H54 (cell line): Measurements from ENCODE around the gene MANF.
A peak's percentile ranks its signal among the peaks of the same experiment; 100 is the strongest.

Experiments
- DNase-seq: peaks from one replicate; pipeline ENCODE4 v3.0.0; 2011; ENCODE audit warnings: low spot score, mixed read lengths; ENCODE audit not compliant: insufficient read length
- FAIRE-seq: peaks from 3 replicates; lab custom pipeline; 2011; peaks lifted over from hg19 to GRCh38; lab: Jason Lieb, UNC
- POLR2A ChIP-seq: IDR thresholded peaks from 2 replicates; pipeline ENCODE4 v1.6.1; 2011; ENCODE audit warnings: low read depth, mild to moderate bottlenecking, low read length

MANF gene

DNA sequence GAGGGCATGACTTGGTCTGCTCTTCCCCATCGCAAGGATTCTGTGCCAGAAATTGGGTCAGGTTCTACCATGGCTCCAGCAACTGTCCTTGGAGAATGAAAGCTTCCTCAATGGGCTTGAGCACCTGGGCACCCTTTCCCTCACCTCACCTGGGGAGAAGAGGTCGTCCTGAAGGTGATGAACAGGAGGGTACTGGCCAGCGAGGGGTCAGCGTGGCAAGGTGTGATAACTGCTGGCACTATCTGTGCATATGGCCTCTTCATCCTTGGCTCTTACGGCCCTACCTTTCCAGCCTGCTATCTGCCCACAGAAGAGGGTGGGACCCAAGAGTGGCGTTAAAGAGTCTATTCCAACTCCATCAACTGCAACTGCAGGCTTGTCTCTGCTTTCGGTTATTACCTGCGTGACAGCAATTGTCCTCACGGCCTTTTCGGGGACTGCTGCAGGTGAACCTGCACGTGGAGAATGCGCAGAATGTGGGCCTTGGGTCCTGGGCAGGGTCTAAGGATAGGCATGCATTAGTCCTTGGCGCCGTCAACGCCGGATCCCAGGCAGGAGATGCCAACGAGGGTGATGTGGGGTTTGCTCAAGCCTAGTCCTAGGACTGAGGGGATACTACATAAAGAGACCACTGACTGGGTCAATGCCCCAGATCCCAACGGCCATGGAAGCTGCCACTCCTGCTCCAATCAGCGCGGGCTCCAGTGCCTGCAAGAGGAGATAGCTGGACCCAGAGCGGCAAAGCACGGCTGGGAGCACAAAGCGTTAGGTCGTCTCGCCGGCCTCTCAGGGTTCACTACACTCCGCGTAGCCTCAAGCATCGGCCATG, 5.4 kb downstream of the MANF start:
- DNase-seq, result no peak
- no peak for FAIRE-seq
- no peak for TF ChIP-seq POLR2A

DNA sequence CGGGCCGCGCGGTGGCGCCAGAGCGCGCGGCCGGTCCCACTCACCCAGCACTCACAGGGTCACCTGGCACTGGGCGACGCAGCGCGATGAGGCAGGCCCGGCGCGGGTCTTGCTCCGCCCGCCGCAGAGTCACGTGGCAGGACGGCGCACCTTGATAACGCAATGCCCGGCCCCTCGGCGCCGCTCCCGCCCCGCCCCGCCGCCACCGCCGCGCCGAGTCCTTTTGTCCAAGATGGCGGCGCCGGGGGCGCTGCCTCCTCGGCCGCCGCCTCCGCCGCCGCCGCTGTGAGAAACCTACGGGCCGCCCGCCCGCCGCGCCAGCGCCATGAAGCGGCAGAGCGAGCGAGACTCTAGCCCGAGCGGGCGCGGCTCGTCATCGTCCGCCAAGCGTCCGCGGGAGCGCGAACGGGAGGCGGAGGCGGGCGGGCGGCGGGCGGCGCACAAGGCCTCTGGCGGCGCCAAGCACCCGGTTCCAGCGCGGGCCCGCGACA, 6.0 kb downstream of the MANF start, which contains the start of gene RBM15B:
TSS of gene RBM15B (plus strand) at position 211 of the 491 bp plus-strand sequence. CDS start at position 326, 115 bp downstream.
- FAIRE-seq (no peak), DNase-seq (peak; percentile 98)
- peak; percentile 68 for TF ChIP-seq POLR2A

DNA sequence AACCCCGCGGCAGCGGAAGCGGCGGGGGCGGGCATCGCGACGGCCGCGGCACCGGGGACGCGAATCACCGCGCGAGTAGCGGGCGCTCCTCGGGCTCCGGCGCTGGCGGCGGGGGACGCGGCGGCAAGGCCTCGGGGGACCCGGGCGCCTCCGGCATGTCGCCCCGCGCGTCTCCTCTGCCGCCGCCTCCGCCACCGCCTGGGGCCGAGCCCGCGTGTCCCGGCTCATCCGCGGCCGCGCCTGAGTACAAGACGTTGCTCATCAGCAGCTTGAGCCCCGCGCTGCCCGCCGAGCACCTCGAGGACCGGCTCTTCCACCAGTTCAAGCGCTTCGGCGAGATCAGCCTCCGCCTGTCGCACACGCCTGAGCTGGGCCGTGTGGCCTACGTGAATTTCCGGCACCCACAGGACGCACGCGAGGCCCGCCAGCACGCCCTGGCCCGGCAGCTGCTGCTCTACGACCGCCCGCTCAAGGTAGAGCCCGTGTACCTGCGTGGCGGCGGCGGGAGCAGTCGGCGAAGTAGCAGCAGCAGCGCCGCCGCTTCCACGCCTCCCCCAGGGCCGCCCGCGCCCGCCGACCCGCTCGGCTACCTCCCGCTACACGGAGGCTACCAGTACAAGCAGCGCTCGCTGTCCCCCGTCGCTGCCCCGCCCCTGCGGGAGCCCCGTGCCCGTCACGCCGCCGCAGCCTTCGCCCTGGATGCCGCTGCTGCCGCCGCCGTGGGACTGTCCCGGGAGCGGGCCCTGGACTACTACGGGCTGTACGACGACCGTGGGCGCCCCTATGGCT, 6.7 kb downstream of the MANF start:
- FAIRE-seq, result no peak

DNA sequence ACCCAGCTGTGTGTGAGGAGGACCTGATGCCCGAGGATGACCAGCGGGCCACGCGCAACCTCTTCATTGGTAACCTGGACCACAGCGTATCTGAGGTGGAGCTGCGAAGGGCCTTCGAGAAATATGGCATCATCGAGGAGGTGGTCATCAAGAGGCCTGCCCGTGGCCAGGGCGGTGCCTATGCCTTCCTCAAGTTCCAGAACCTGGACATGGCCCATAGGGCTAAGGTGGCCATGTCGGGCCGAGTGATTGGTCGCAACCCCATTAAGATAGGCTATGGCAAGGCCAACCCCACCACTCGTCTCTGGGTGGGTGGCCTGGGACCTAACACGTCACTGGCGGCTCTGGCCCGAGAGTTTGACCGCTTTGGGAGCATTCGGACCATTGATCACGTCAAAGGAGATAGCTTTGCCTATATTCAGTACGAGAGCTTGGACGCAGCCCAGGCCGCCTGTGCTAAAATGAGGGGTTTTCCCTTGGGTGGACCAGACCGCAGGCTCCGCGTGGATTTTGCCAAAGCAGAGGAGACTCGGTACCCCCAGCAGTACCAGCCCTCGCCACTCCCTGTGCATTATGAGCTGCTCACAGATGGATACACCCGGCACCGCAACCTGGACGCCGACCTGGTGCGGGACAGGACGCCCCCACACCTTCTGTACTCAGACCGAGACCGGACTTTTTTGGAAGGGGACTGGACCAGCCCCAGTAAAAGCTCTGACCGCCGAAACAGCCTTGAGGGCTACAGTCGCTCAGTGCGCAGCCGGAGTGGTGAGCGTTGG, 7.5 kb downstream of the MANF start:
- FAIRE-seq (no peak), DNase-seq (no peak)
- no peak for TF ChIP-seq POLR2A

More for the DNA sequence above, 6.7 kb downstream of the MANF start:
- DNase-seq, result no peak
- no peak for TF ChIP-seq POLR2A

DNA sequence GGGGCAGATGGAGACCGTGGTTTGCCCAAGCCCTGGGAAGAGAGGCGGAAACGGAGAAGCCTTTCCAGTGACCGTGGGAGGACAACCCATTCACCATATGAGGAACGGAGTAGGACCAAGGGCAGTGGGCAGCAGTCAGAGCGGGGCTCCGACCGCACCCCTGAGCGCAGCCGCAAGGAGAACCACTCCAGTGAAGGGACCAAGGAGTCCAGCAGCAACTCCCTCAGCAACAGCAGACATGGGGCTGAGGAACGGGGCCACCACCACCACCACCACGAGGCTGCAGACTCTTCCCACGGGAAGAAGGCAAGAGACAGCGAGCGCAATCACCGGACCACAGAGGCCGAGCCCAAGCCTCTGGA, 8.0 kb downstream of the MANF start:
- no peak for FAIRE-seq
- TF ChIP-seq POLR2A, result no peak

DNA sequence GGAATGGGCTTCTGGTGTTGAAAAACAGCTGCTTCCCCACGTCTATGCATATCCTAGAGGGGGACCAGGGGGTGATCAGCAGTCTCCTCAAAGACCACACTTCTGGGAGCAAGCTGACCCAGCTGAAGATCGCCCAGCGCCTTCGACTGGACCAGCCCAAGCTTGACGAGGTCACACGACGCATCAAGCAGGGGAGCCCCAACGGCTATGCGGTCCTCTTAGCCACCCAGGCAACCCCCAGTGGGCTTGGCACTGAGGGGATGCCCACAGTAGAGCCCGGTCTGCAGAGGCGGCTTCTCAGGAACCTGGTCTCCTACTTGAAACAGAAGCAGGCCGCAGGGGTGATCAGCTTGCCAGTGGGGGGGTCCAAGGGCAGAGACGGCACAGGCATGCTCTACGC, 8.5 kb downstream of the MANF start:
- TF ChIP-seq POLR2A, result no peak
- FAIRE-seq (no peak), DNase-seq (no peak)

More for the DNA sequence above, 8.0 kb downstream of the MANF start:
- no peak for DNase-seq

DNA sequence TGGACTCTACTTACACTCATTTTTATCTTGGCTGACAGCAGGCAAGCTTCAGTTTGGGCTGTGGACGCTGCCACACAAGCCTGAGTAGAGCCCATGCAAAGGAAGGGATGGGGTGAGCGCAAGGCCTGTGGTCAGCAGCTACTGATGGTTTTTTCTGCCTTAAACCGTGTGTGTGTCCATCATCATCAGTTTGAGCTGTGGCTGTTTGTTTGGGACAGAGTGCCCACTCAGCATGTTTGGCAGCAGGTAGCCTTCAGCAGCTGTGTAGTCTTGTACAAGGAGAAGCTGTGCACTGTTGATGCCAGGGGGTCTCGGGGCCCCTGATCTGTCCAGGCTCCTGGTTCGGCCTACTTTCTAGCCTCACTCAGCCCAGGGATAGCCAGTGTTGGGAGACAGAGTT, 9.4 kb downstream of the MANF start:
- DNase-seq (no peak), FAIRE-seq (no peak)
- no peak for TF ChIP-seq POLR2A

DNA sequence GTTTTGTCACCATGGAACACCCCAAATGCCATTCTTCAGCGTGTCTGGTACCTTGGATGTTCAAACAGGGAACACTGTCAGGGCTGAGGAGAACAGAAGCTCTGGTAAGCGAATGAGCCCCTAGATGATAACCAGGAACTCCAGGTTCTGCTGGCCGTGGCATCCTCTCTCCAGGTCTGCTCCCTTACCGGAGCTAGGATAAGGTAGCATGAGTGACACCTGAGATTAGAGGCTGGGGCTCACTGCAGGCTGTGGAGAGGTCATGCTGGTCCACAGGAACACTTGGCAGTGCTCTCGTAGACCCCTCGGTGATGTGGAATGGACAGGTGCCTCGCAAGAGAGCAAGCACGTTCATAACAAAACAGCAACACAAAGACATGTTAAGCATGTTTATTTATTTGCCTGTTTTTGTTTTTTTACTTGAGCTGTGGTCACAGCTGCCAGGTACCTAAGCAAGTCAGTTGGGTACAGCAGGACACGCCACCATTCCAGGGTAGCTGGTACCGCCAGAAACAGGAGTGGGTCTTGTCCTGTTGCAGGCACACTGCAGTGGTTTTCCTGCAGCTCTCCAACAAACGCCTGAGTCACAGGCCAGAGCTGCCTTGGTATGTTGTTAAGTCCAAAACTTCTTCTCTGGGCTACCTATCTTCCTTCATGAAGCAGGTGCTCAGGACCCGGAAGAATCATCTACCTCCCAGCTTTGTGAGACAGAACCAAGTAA, 10.6 kb downstream of the MANF start:
- FAIRE-seq (no peak), DNase-seq (no peak)
- no peak for TF ChIP-seq POLR2A

DNA sequence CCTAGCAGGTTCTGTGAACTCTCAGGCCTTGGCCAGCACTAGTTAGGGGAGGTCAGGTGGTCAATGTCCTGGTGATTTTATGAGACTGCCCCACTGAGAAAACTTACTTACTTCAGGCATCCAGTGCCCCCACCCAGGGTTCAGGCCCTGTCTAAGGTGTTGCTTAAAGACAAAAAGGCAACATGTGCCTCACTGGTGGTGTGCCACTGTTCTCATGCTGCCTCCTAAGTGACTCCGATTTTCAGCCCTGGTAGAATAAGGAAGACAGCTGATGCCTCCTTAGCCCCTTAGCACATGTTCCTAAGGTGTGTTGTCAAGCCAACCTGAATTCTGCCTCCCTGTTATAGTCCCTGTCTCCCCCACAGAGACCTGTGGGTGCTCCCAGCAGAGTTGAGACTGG, 11.3 kb downstream of the MANF start:
- DNase-seq (no peak), FAIRE-seq (no peak)
- TF ChIP-seq POLR2A, result no peak

DNA sequence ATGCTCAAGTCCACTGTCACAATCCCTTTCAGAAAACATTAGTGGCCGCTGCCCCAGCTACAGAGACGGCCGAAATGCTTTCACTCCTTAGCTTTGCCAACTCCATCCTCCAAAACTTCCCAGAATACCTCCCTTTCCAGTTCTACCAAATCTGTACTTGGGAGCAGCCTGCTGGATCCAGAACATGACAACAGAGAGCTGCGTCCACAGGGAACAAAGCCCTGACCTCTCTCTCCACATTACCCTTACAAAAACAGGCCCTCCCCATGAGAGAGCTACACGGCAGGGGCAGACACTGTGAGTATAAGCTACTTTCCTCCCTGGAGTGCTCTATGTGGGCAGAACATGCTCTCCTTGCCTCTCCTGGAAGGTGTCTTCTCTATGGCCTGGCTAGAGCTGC, 12.3 kb downstream of the MANF start:
- TF ChIP-seq POLR2A, result no peak
- no peak for DNase-seq
- FAIRE-seq, result no peak

DNA sequence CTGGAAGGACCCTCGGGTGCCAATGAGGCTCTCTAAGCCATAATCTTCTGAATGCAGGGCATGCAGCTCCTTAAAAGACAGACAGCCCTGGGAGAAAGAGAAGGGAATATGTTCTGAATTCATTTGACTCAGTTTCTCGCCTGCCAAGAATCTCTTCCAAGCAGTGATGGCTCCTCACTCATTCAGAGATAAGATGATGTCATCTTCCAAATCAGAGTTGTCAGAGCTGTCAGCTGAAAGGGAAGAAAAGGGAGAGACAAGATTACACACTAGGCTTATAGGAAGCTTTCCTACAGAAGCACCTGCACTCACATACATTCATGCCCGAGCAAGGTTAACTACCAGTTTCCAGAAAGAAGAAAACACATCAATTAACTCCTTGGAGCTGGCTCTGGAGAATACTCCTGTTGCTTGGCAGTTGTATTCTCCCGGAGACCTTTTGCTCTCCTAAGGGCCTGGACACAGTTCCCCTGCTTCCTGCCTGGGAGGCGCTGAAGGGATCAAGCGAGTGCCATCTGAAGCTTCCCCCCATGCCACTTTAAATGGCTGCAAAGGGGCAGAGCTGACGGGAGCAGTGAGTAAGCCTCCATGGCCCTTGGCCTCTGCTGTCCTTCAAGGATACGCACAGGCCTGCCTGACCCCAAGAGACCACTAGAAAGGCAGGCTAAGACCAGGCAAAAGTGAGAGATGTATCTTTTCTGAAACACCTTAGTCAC, 13.7 kb downstream of the MANF start:
- DNase-seq, result no peak
- no peak for TF ChIP-seq POLR2A
- no peak for FAIRE-seq

DNA sequence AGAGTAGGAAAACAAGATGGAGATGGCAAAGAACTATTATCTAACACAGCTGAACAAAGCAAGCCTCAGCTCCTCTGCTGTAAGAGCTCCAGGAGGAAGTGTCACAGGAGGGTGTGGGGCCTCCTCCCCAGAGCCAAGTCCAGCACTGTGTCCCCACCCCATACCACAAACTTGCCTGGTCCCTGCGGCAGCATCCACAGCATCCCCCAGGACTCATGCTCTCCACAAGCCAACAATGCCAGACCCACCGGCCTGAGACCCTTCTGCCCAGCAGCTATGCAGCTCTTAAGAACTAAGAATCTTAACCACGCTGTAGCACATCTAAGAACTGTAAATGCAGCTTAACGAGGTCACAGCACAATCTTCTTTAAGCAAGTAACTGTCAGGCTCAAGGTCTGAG, 15.1 kb downstream of the MANF start:
- DNase-seq (no peak), FAIRE-seq (no peak)
- TF ChIP-seq POLR2A, result no peak
